ENCODE measurements around the gene C1QL4.

GRCh38 chr12:49309386-49309785 lies 27.6 kb downstream of the C1QL4 start:
- no peak for TF ChIP-seq CTCF (IDR thresholded peaks at IDR 0.05)
- TF ChIP-seq POLR2A (IDR thresholded peaks at IDR 0.05), result no peak
- TF ChIP-seq POLR2AphosphoS5 (IDR thresholded peaks at IDR 0.05), result no peak
- TF ChIP-seq EP300 (IDR thresholded peaks at IDR 0.05), result no peak
